SK-N-MC (cell line): ENCODE data around the gene HACL1.

ENCODE experiments used
- EZH2 ChIP-seq: fragments of 200-600 bp; sonication (generic); IDR thresholded peaks from one replicate; pipeline ENCODE4 v1.6.1; 2017; ENCODE audit warnings: antibody characterized with exemption
- POLR2AphosphoS5 ChIP-seq: IDR thresholded peaks from 2 replicates; pipeline ENCODE4 v1.6.1; 2012; ENCODE audit warnings: mild to moderate bottlenecking, low read depth, low read length, borderline replicate concordance

DNA sequence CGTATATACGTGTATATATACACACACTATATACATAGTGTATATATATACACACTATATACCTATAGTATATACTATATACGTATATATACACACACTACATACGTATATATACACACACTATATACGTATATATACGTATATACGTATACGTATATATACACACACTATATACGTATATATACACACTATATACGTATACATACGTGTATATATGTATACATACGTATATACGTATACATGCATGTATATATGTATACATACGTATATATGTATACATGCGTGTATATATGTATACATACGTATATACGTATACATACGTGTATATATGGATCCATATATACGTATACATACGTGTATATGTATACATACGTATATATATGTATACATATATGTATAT is 9.4 kb downstream of the HACL1 start:
- TF ChIP-seq EZH2 (no peak), POLR2AphosphoS5 (no peak)
